H1 (cell line): ENCODE data around the gene PSMF1. TPM values are rescaled to one million over a fixed set of nuclear protein-coding genes. Genes with fewer than 3 reads are reported as not detected.

Experiments
- CTCF ChIA-PET: fragments of 300-600 bp; sonication (Branson Sonifier 250); formaldehyde crosslinking; loops from one replicate; lab custom pipeline; 2021; ENCODE audit not compliant: partially characterized antibody; lab: Charles Lee
- POLR2A ChIA-PET: fragments of 300-600 bp; sonication (Branson Sonifier 250); formaldehyde crosslinking; loops from one replicate; lab custom pipeline; 2021; ENCODE audit warnings: inconsistent platforms; ENCODE audit not compliant: partially characterized antibody; lab: Charles Lee
- DNase-seq, 2 experiments: peaks; one replicate each; pipeline versions ENCODE4 v3.0.0 to v3.0.0-alpha.2; 2010 to 2022; ENCODE audit warnings: low spot score in 2 of 2, low read depth in 1 of 2, mixed read lengths in 1 of 2
- FAIRE-seq: peaks from 2 replicates; lab custom pipeline; 2011; peaks lifted over from hg19 to GRCh38; lab: Jason Lieb, UNC
- H2AFZ ChIP-seq: 2 replicates; pipeline ENCODE4 v1.8.1; 2012; ENCODE audit warnings: low read length, inconsistent platforms
- H2AK5ac ChIP-seq: 2 replicates; pipeline ENCODE4 v1.6.1; 2013; ENCODE audit warnings: low read depth, low read length
- H2BK120ac ChIP-seq: replicated peaks from 2 replicates; pipeline ENCODE3; 2013; ENCODE audit warnings: low read depth, low read length, inconsistent platforms
- H2BK12ac ChIP-seq: 2 replicates; pipeline ENCODE4 v1.6.1; 2013; ENCODE audit warnings: low read depth, low read length
- H2BK15ac ChIP-seq: 2 replicates; pipeline ENCODE4 v1.6.1; 2013; ENCODE audit warnings: low read length
- H2BK20ac ChIP-seq: 2 replicates; pipeline ENCODE4 v1.6.1; 2013; ENCODE audit warnings: low read length
- H2BK5ac ChIP-seq: 2 replicates; pipeline ENCODE4 v1.6.1; 2013; ENCODE audit warnings: low read depth, low read length
- H3K14ac ChIP-seq: 2 replicates; pipeline ENCODE4 v1.6.1; 2013; ENCODE audit warnings: inconsistent platforms; ENCODE audit not compliant: insufficient read length
- H3K18ac ChIP-seq: 2 replicates; pipeline ENCODE4 v1.6.1; 2013; ENCODE audit warnings: low read length; ENCODE audit errors: extremely low read depth
- H3K23ac ChIP-seq: 2 replicates; pipeline ENCODE4 v1.6.1; 2013; ENCODE audit warnings: inconsistent platforms; ENCODE audit not compliant: insufficient read length
- H3K23me2 ChIP-seq: 2 replicates; pipeline ENCODE4 v1.6.1; 2013; ENCODE audit warnings: low read depth, low read length
- H3K27ac ChIP-seq: 2 replicates; pipeline ENCODE4 v1.6.1; 2011; ENCODE audit warnings: low read depth, low read length, inconsistent platforms
- H3K27me3 ChIP-seq, 4 experiments: replicated peaks in 1 of 4; 1 replicate in 1 of 4; 2 replicates in 3 of 4; pipeline versions ENCODE4 v1.6.1 to v1.8.1; 2011 to 2013; ENCODE audit warnings: low read length in 3 of 4, mild to moderate bottlenecking in 3 of 4, inconsistent platforms in 2 of 4, mixed read lengths in 2 of 4, moderate library complexity in 1 of 4; ENCODE audit not compliant: control insufficient read depth in 3 of 4, insufficient read depth in 3 of 4; ENCODE audit errors: extremely low read depth in 1 of 4
- H3K36me3 ChIP-seq, 4 experiments: 2 replicates each; pipeline versions ENCODE4 v1.6.1 to v1.8.1; 2011 to 2013; ENCODE audit warnings: mild to moderate bottlenecking in 4 of 4, low read length in 3 of 4, moderate library complexity in 2 of 4, control low read depth in 1 of 4, inconsistent platforms in 1 of 4; ENCODE audit not compliant: insufficient read depth in 4 of 4, control insufficient read depth in 2 of 4
- H3K4ac ChIP-seq: replicated peaks from 2 replicates; pipeline ENCODE3; 2013; ENCODE audit warnings: low read length, low read depth, mixed read lengths, inconsistent platforms; ENCODE audit not compliant: insufficient read length
- H3K4me1 ChIP-seq, 4 experiments: replicated peaks in 1 of 4; 1 replicate in 1 of 4; 2 replicates in 3 of 4; pipeline versions ENCODE4 v1.6.1 to v1.8.1; 2011 to 2013; ENCODE audit warnings: low read length in 3 of 4, inconsistent platforms in 2 of 4, mixed read lengths in 1 of 4; ENCODE audit not compliant: insufficient read depth in 4 of 4, control insufficient read depth in 3 of 4
- H3K4me2 ChIP-seq, 2 experiments: 2 replicates each; pipeline versions ENCODE4 v1.6.1 to v1.8.1; 2011 to 2013; ENCODE audit warnings: low read depth in 2 of 2, low read length in 2 of 2, control low read depth in 1 of 2, inconsistent platforms in 1 of 2, mild to moderate bottlenecking in 1 of 2; ENCODE audit not compliant: insufficient read depth in 1 of 2
- H3K4me3 ChIP-seq, 4 experiments: fragments of 200-600, 300-600 bp in 1 of 4; sonication (generic), shearing (Covaris generic), sonication (Bioruptor Twin) in 1 of 4; 2 replicates each; pipeline versions ENCODE4 v1.5.1 to v1.8.1; 2011 to 2016; ENCODE audit warnings: low read length in 4 of 4, low read depth in 3 of 4, control low read depth in 2 of 4, inconsistent platforms in 2 of 4, mild to moderate bottlenecking in 2 of 4, mixed read lengths in 1 of 4, moderate library complexity in 1 of 4; ENCODE audit not compliant: insufficient read depth in 2 of 4; ENCODE audit errors: extremely low read depth in 1 of 4
- H3K56ac ChIP-seq: replicated peaks from 2 replicates; pipeline ENCODE3; 2013; ENCODE audit warnings: low read depth, mild to moderate bottlenecking, mixed read lengths, low read length, inconsistent platforms; ENCODE audit not compliant: insufficient read length
- H3K79me1 ChIP-seq: 2 replicates; pipeline ENCODE4 v1.6.1; 2013; ENCODE audit warnings: low read depth, low read length, control low read depth
- H3K79me2 ChIP-seq, 2 experiments: 2 replicates each; pipeline versions ENCODE4 v1.6.1 to v1.8.1; 2012 to 2013; ENCODE audit warnings: low read length in 2 of 2, mild to moderate bottlenecking in 2 of 2, inconsistent platforms in 1 of 2; ENCODE audit not compliant: insufficient read depth in 2 of 2, control insufficient read depth in 1 of 2
- H3K9ac ChIP-seq, 4 experiments: replicated peaks in 1 of 4; 1 replicate in 1 of 4; 2 replicates in 3 of 4; pipeline versions ENCODE4 v1.6.1 to v1.8.1; 2011 to 2013; ENCODE audit warnings: low read depth in 3 of 4, low read length in 3 of 4, control low read depth in 2 of 4, mild to moderate bottlenecking in 2 of 4, moderate library complexity in 2 of 4, inconsistent platforms in 1 of 4; ENCODE audit errors: extremely low read depth in 1 of 4
- H3K9me3 ChIP-seq, 2 experiments: 2 replicates each; pipeline versions ENCODE4 v1.6.1 to v1.8.1; 2012 to 2013; ENCODE audit warnings: mild to moderate bottlenecking in 2 of 2, moderate library complexity in 2 of 2, control low read depth in 1 of 2, inconsistent platforms in 1 of 2, low read depth in 1 of 2, low read length in 1 of 2, mixed read lengths in 1 of 2; ENCODE audit not compliant: insufficient read depth in 2 of 2
- H4K20me1 ChIP-seq, 2 experiments: replicated peaks in 1 of 2; 2 replicates each; pipeline versions ENCODE3 to v1.8.1; 2011 to 2013; ENCODE audit warnings: inconsistent platforms in 2 of 2, low read length in 2 of 2, mild to moderate bottlenecking in 1 of 2; ENCODE audit not compliant: insufficient read depth in 2 of 2, control insufficient read depth in 1 of 2
- H4K5ac ChIP-seq: 2 replicates; pipeline ENCODE4 v1.6.1; 2013; ENCODE audit warnings: low read length, low read depth, mixed read lengths, inconsistent platforms; ENCODE audit not compliant: insufficient read length
- H4K8ac ChIP-seq: 2 replicates; pipeline ENCODE4 v1.8.0; 2013; ENCODE audit warnings: mild to moderate bottlenecking, moderate library complexity, low read length, inconsistent platforms; ENCODE audit not compliant: insufficient read depth; ENCODE audit errors: extremely low read depth
- H4K91ac ChIP-seq: replicated peaks from 2 replicates; pipeline ENCODE3; 2013; ENCODE audit warnings: low read length, mixed read lengths, inconsistent platforms; ENCODE audit not compliant: insufficient read length
- CBX5 ChIP-seq: fragments of 300-800, 300-1000 bp; sonication (generic); IDR thresholded peaks from 2 replicates; pipeline ENCODE4 v1.7.1; 2016; ENCODE audit warnings: antibody characterized with exemption, low read length, low read depth
- CHD1 ChIP-seq: IDR thresholded peaks from 2 replicates; pipeline ENCODE4 v1.6.1; 2012; ENCODE audit warnings: low read depth, low read length, improper control_type of control experiment
- CREB1 ChIP-seq: IDR thresholded peaks from 2 replicates; pipeline ENCODE4 v1.6.1; 2012; ENCODE audit warnings: inconsistent platforms
- CTBP2 ChIP-seq: IDR thresholded peaks from 2 replicates; pipeline ENCODE4 v1.7.0; 2011; ENCODE audit warnings: borderline replicate concordance, mild to moderate bottlenecking, moderate library complexity, mixed read lengths, low read length; ENCODE audit not compliant: insufficient read depth, insufficient read length
- FOSL1 ChIP-seq: IDR thresholded peaks from 2 replicates; pipeline ENCODE4 v1.6.1; 2011; ENCODE audit warnings: mild to moderate bottlenecking, low read depth, low read length, moderate library complexity; ENCODE audit not compliant: insufficient read depth
- GTF2F1 ChIP-seq: IDR thresholded peaks from 2 replicates; pipeline ENCODE4 v1.6.1; 2012; ENCODE audit warnings: low read depth, low read length, improper control_type of control experiment, borderline replicate concordance
- JUN ChIP-seq: IDR thresholded peaks from 2 replicates; pipeline ENCODE4 v1.6.1; 2011; ENCODE audit warnings: low read depth, mild to moderate bottlenecking, improper control_type of control experiment, low read length
- KDM1A ChIP-seq: fragments of 200-600, 300-600 bp; sonication (generic); IDR thresholded peaks from 2 replicates; pipeline ENCODE4 v1.7.1; 2016; ENCODE audit warnings: mild to moderate bottlenecking, low read length, borderline replicate concordance
- NRF1 ChIP-seq: IDR thresholded peaks from 2 replicates; pipeline ENCODE4 v1.6.1; 2011; ENCODE audit warnings: mild to moderate bottlenecking, low read depth, low read length, improper control_type of control experiment
- POLR2A ChIP-seq, 2 experiments: IDR thresholded peaks; 1 replicate in 1 of 2; 2 replicates in 1 of 2; pipeline ENCODE4 v1.6.1; 2011; ENCODE audit warnings: low read depth in 2 of 2, low read length in 2 of 2, mild to moderate bottlenecking in 2 of 2; ENCODE audit errors: control extremely low read depth in 1 of 2
- RAD21 ChIP-seq, 2 experiments: IDR thresholded peaks in 1 of 2; conservative IDR thresholded peaks in 1 of 2; 2 replicates each; pipeline ENCODE4 v1.6.1; 2011; ENCODE audit warnings: low read depth in 2 of 2, low read length in 2 of 2, improper control_type of control experiment in 1 of 2, inconsistent platforms in 1 of 2, mild to moderate bottlenecking in 1 of 2, moderate library complexity in 1 of 2
- SAP30 ChIP-seq: fragments of 300-600 bp; sonication (generic); IDR thresholded peaks from 2 replicates; pipeline ENCODE4 v1.7.1; 2012; ENCODE audit warnings: low read length, moderate library complexity, mild to moderate bottlenecking, inconsistent platforms; ENCODE audit not compliant: insufficient read depth, insufficient replicate concordance
- SIRT6 ChIP-seq: IDR thresholded peaks from one replicate; pipeline ENCODE4 v1.7.1; 2012; ENCODE audit warnings: low read length, inconsistent platforms
- WGBS, 2 experiments: shearing (Covaris generic) in 1 of 2; methylation state at CpG; one replicate each; pipeline versions ENCODE4 v1.1.6 to v1.1.7; 2013 to 2015; ENCODE audit warnings: low lambda C conversion rate in 2 of 2, mixed read lengths in 2 of 2, inconsistent platforms in 1 of 2, low coverage in 1 of 2, missing lambda C conversion rate in 1 of 2; ENCODE audit not compliant: insufficient replicate concordance in 2 of 2, insufficient coverage in 1 of 2, insufficient read length in 1 of 2; ENCODE audit errors: extremely low coverage in 1 of 2, missing lambda C conversion rate in 1 of 2; 5-methylcytosine and 5-hydroxymethylcytosine counted together
- polyA plus RNA-seq, 7 experiments: library from polyadenylated mRNA; depleted of rRNA in 3 of 7; stranded (reverse) in 5 of 7; unstranded in 2 of 7; fragments of >200 nt in 5 of 7; fragments of 200-250 nt in 2 of 7; gene quantifications; 1 replicate in 5 of 7; 2 replicates in 1 of 7; 4 replicates in 1 of 7; pipeline versions ENCODE4 v1.2.1 to v1.2.3, GENCODE V29; 2011 to 2013; ENCODE audit warnings: missing spikeins in 2 of 7, mixed read lengths in 2 of 7
- total RNA-seq: library from RNA; stranded (reverse); fragmentation: NEBNext Ultra II Directional; extraction: Animal tissue kit (Norgen Biotek cat#: 25700); gene quantifications from 2 replicates; pipeline ENCODE4 v1.2.1, GENCODE V29; 2021

Gene PSMF1
- total and polyA plus RNA-seq, 2 of the 8 experiments (the other 6 are each of a cell fraction or from before 2014, with no cell fraction given): 106 to 159 TPM

DNA sequence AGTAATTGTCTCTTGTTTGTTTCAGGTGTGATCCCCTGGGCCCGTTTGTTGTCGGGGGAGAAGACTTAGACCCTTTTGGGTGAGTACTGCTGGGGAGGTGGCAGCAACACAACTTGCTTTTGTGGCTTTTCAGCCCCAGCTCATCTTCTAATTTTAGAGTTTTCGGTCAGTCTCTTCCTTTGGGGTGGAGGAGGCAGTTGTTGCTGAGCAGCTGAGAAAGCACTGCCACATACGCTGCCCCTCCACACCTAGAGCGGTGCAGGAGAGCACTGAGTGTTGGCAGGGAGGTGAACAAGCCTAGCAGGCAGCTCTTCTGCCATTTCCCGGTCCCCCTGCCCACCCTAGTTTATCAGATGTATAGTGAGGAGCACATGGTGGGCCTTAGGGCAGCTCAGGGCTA lies 44.7 kb downstream of the PSMF1 start:
- Histone ChIP-seq H3K36me3 (peaks cover 14 to 46% (median 39%) of the 10 kb centered on the region in 4 experiments; a peak in 7 of 8 replicates), H3K18ac (no peak overlapping the region), H4K5ac (no peak overlapping the region), H3K27me3 (no peaks in the 10 kb centered on the region), H4K91ac (no peak overlapping the region), H3K4me1 (no peaks in the 10 kb centered on the region), H4K8ac (no peak overlapping the region), H3K4ac (no peak overlapping the region), H3K79me1 (no peaks in the 10 kb centered on the region; the same call in 1 of the 2 replicates), H2BK5ac (no peak overlapping the region), H2BK20ac (no peak overlapping the region), H3K56ac (no peak overlapping the region), H2BK120ac (no peak overlapping the region), H3K9me3 (no peaks in the 10 kb centered on the region), H2AFZ (no peak overlapping the region), H3K23ac (no peak overlapping the region), H3K23me2 (no peaks in the 10 kb centered on the region), H3K4me3 (no peak overlapping the region), H2AK5ac (no peak overlapping the region), H3K4me2 (no peak overlapping the region), H2BK15ac (no peak overlapping the region), H2BK12ac (no peak overlapping the region), H3K79me2 (no peaks in the 10 kb centered on the region), H3K14ac (no peak overlapping the region), H4K20me1 (peaks cover 0 to 12% of the 10 kb centered on the region in 2 experiments), H3K27ac (no peak overlapping the region), H3K9ac (no peak overlapping the region)
- WGBS, 2 experiments: 89% methylated on average over 6 of the region's 6 CpGs; no CpG with 5 or more reads in 1 of the 2 experiments
- ChIA-PET CTCF (interaction anchor here (1.1 kb wide), 1 partner anchor 12 kb away, joined by 3 read pairs; no protein-coding TSS in a partner anchor), POLR2A (interaction anchor here (1.2 kb wide), 1 partner anchor 9 kb away, joined by 3 read pairs; no protein-coding TSS in a partner anchor)
- DNase-seq (no peak), FAIRE-seq (no peak)
- TF ChIP-seq JUN (no peak), SIRT6 (no peak), GTF2F1 (no peak), SAP30 (no peak), CBX5 (no peak), CTBP2 (no peak), RAD21 (IDR thresholded peaks at IDR 0.05 in 1 of 2, conservative IDR thresholded peaks at IDR 0.05 in 1 of 2; ENCODE audit: low read depth in 2 of 2, low read length in 2 of 2) (no peak), FOSL1 (no peak), POLR2A (IDR thresholded peaks at IDR 0.05; ENCODE audit: control extremely low read depth in 1 of 2, low read depth in 2 of 2, low read length in 2 of 2) (no peak), CHD1 (no peak), CREB1 (no peak), KDM1A (no peak), NRF1 (no peak)
